ENCODE results near the gene PTPRM.

The PTPRM gene

GRCh38 chr18:7755753-7756475 lies 188.8 kb downstream of the PTPRM start:
- ATAC-seq (replicated peaks) (no peak), DNase-seq (no peak)
- H3K4me3 Mint-ChIP-seq: no peak overlapping the region
- no peaks in the 10 kb centered on the region for H3K27me3 Mint-ChIP-seq
- H3K9me3 Mint-ChIP-seq: no peaks in the 10 kb centered on the region
- H3K27ac Mint-ChIP-seq: no peak overlapping the region
- no peaks in the 10 kb centered on the region for H3K36me3 Mint-ChIP-seq
- H3K4me1 Mint-ChIP-seq: no peaks in the 10 kb centered on the region

GRCh38 chr18:7757175-7757574 lies 190.1 kb downstream of the PTPRM start:
- DNase-seq: no peak
- no peaks in the 10 kb centered on the region for H3K27me3 Mint-ChIP-seq
- H3K4me3 Mint-ChIP-seq: no peak overlapping the region
- no peak for ATAC-seq (replicated peaks)
- H3K27ac Mint-ChIP-seq: no peak overlapping the region
- H3K36me3 Mint-ChIP-seq: no peaks in the 10 kb centered on the region
- no peaks in the 10 kb centered on the region for H3K4me1 Mint-ChIP-seq
- no peaks in the 10 kb centered on the region for H3K9me3 Mint-ChIP-seq

- Mint-ChIP-seq H3K27ac (no peak overlapping the region), H3K27me3 (no peaks in the 10 kb centered on the region), H3K36me3 (no peaks in the 10 kb centered on the region), H3K9me3 (peaks cover 0 to 2% of the 10 kb centered on the region in 2 donors), H3K4me3 (no peak overlapping the region), H3K4me1 (no peaks in the 10 kb centered on the region)
- ATAC-seq (replicated peaks) (no peak), DNase-seq (no peak)
Measured at GRCh38 chr18:7758764-7759163, 191.6 kb downstream of the PTPRM start.

GRCh38 chr18:7760967-7761948 lies 194.1 kb downstream of the PTPRM start:
- H3K4me1 Mint-ChIP-seq: no peaks in the 10 kb centered on the region
- H3K27me3 Mint-ChIP-seq: no peaks in the 10 kb centered on the region
- no peak overlapping the region for H3K4me3 Mint-ChIP-seq
- ATAC-seq (replicated peaks): no peak
- no peaks in the 10 kb centered on the region for H3K36me3 Mint-ChIP-seq
- no peak for DNase-seq
- peaks cover 0 to 3% of the 10 kb centered on the region in 2 donors for H3K9me3 Mint-ChIP-seq
- H3K27ac Mint-ChIP-seq: no peak overlapping the region

- Mint-ChIP-seq H3K4me1 (no peaks in the 10 kb centered on the region), H3K9me3 (peaks cover 0 to 3% of the 10 kb centered on the region in 2 donors), H3K27ac (no peak overlapping the region), H3K27me3 (no peaks in the 10 kb centered on the region), H3K36me3 (no peaks in the 10 kb centered on the region), H3K4me3 (no peak overlapping the region)
- DNase-seq (no peak), ATAC-seq (replicated peaks) (no peak)
Measured at GRCh38 chr18:7764405-7764804, 197.3 kb downstream of the PTPRM start.

- no peaks in the 10 kb centered on the region for H3K36me3 Mint-ChIP-seq
- no peak for ATAC-seq (replicated peaks)
- H3K4me1 Mint-ChIP-seq: no peaks in the 10 kb centered on the region
- no peak overlapping the region for H3K27ac Mint-ChIP-seq
- no peak overlapping the region for H3K4me3 Mint-ChIP-seq
- no peaks in the 10 kb centered on the region for H3K27me3 Mint-ChIP-seq
- H3K9me3 Mint-ChIP-seq: peaks cover 0 to 3% of the 10 kb centered on the region in 2 donors
- no peak for DNase-seq
Measured at GRCh38 chr18:7766346-7766745, 199.2 kb downstream of the PTPRM start.

- no peak for DNase-seq
Measured at GRCh38 chr18:7766817-7767216, 199.7 kb downstream of the PTPRM start.

GRCh38 chr18:7770908-7771307 lies 203.8 kb downstream of the PTPRM start:
- ATAC-seq (replicated peaks): no peak
- Mint-ChIP-seq H3K9me3 (no peaks in the 10 kb centered on the region), H3K27ac (no peak overlapping the region), H3K36me3 (no peaks in the 10 kb centered on the region), H3K4me1 (no peaks in the 10 kb centered on the region), H3K27me3 (no peaks in the 10 kb centered on the region), H3K4me3 (no peak overlapping the region)
- no peak for DNase-seq

More at GRCh38 chr18:7766817-7767216, 199.7 kb downstream of the PTPRM start:
- Mint-ChIP-seq H3K4me1 (no peaks in the 10 kb centered on the region), H3K27me3 (no peaks in the 10 kb centered on the region), H3K9me3 (peaks cover 0 to 3% of the 10 kb centered on the region in 2 donors), H3K36me3 (no peaks in the 10 kb centered on the region), H3K4me3 (no peak overlapping the region), H3K27ac (no peak overlapping the region)
- ATAC-seq (replicated peaks): no peak

- H3K9me3 Mint-ChIP-seq: no peaks in the 10 kb centered on the region
Measured at GRCh38 chr18:7772510-7772888, 205.4 kb downstream of the PTPRM start.

GRCh38 chr18:7772951-7773350 lies 205.8 kb downstream of the PTPRM start:
- Mint-ChIP-seq H3K27me3 (no peaks in the 10 kb centered on the region), H3K4me3 (no peak overlapping the region), H3K4me1 (no peaks in the 10 kb centered on the region), H3K9me3 (no peaks in the 10 kb centered on the region), H3K36me3 (no peaks in the 10 kb centered on the region), H3K27ac (no peak overlapping the region)
- DNase-seq: no peak
- ATAC-seq (replicated peaks): no peak

More at GRCh38 chr18:7772510-7772888, 205.4 kb downstream of the PTPRM start:
- no peak for DNase-seq
- H3K4me3 Mint-ChIP-seq: no peak overlapping the region
- H3K36me3 Mint-ChIP-seq: no peaks in the 10 kb centered on the region
- ATAC-seq (replicated peaks): no peak
- H3K27me3 Mint-ChIP-seq: no peaks in the 10 kb centered on the region
- H3K4me1 Mint-ChIP-seq: no peaks in the 10 kb centered on the region
- no peak overlapping the region for H3K27ac Mint-ChIP-seq

GRCh38 chr18:7775128-7775527 lies 208.0 kb downstream of the PTPRM start:
- no peak overlapping the region for H3K4me3 Mint-ChIP-seq
- ATAC-seq (replicated peaks): no peak
- no peaks in the 10 kb centered on the region for H3K9me3 Mint-ChIP-seq
- H3K4me1 Mint-ChIP-seq: no peaks in the 10 kb centered on the region
- DNase-seq: no peak
- no peaks in the 10 kb centered on the region for H3K36me3 Mint-ChIP-seq
- H3K27me3 Mint-ChIP-seq: no peaks in the 10 kb centered on the region
- H3K27ac Mint-ChIP-seq: no peak overlapping the region

- no peak for DNase-seq
- Mint-ChIP-seq H3K27me3 (no peaks in the 10 kb centered on the region), H3K4me1 (no peaks in the 10 kb centered on the region), H3K4me3 (no peak overlapping the region), H3K9me3 (no peaks in the 10 kb centered on the region), H3K27ac (no peak overlapping the region), H3K36me3 (no peaks in the 10 kb centered on the region)
- no peak for ATAC-seq (replicated peaks)
Measured at GRCh38 chr18:7775843-7776242, 208.7 kb downstream of the PTPRM start.

- Mint-ChIP-seq H3K27ac (no peak overlapping the region), H3K9me3 (no peaks in the 10 kb centered on the region), H3K4me3 (no peak overlapping the region), H3K27me3 (no peaks in the 10 kb centered on the region), H3K4me1 (no peaks in the 10 kb centered on the region), H3K36me3 (no peaks in the 10 kb centered on the region)
- no peak for ATAC-seq (replicated peaks)
- no peak for DNase-seq
Measured at GRCh38 chr18:7778181-7778580, 211.1 kb downstream of the PTPRM start.

- no peak overlapping the region for H3K27ac Mint-ChIP-seq
- no peaks in the 10 kb centered on the region for H3K36me3 Mint-ChIP-seq
- H3K9me3 Mint-ChIP-seq: no peaks in the 10 kb centered on the region
- H3K27me3 Mint-ChIP-seq: no peaks in the 10 kb centered on the region
- DNase-seq: no peak
- no peak overlapping the region for H3K4me3 Mint-ChIP-seq
- ATAC-seq (replicated peaks): no peak
- H3K4me1 Mint-ChIP-seq: no peaks in the 10 kb centered on the region
Measured at GRCh38 chr18:7779211-7779610, 212.1 kb downstream of the PTPRM start.

- no peak for ATAC-seq (replicated peaks)
- Mint-ChIP-seq H3K27me3 (no peaks in the 10 kb centered on the region), H3K4me1 (no peaks in the 10 kb centered on the region), H3K27ac (no peak overlapping the region), H3K9me3 (no peaks in the 10 kb centered on the region), H3K36me3 (no peaks in the 10 kb centered on the region), H3K4me3 (no peak overlapping the region)
- no peak for DNase-seq
Measured at GRCh38 chr18:7784171-7784570, 217.1 kb downstream of the PTPRM start.
